Upper lobe of left lung (tissue), 6 donors: ENCODE data around the gene PGM2L1. TPM values are rescaled to one million over a fixed set of nuclear protein-coding genes. Genes with fewer than 3 reads are reported as not detected.
A peak's percentile ranks its signal among the peaks of the same experiment; 100 is the strongest.
"Not testable (repeated sequence)": the region's sequence is repeated elsewhere in the genome, so short reads cannot be mapped to it uniquely, and the experiment has no call there.

Experiments
- ATAC-seq, 2 donors: fragments of 200-7000 bp; cut with Tn5 transposase; one replicate each; pipeline ENCODE4 v1.9.1; 2022; ENCODE audit warnings: mild to moderate bottlenecking in 2 of 2, moderate library complexity in 2 of 2; ENCODE audit not compliant: low FRiP score in 2 of 2
- DNase-seq, 2 donors: peaks; one replicate each; pipeline ENCODE4 v3.0.0-alpha.2; 2019 to 2020
- H3K27ac ChIP-seq, 4 donors: fragments of 200-600 bp; sonication (generic); one replicate each; pipeline ENCODE4 v1.5.1; 2016 to 2019
- H3K27me3 ChIP-seq, 4 donors: fragments of 200-600 bp; sonication (generic); one replicate each; pipeline ENCODE4 v1.5.1; 2017 to 2019
- H3K36me3 ChIP-seq, 4 donors: fragments of 200-600 bp; sonication (generic); one replicate each; pipeline ENCODE4 v1.5.1; 2016 to 2019
- H3K4me1 ChIP-seq, 4 donors: fragments of 200-600 bp; sonication (generic); one replicate each; pipeline ENCODE4 v1.5.1; 2018 to 2019
- H3K4me3 ChIP-seq, 4 donors: fragments of 200-600 bp; sonication (generic); one replicate each; pipeline ENCODE4 v1.5.1; 2017 to 2019; ENCODE audit warnings: mild to moderate bottlenecking in 2 of 4, moderate library complexity in 1 of 4
- H3K9me3 ChIP-seq, 4 donors: fragments of 200-600 bp; sonication (generic); one replicate each; pipeline ENCODE4 v1.5.1; 2018 to 2019
- EP300 ChIP-seq, 4 donors: sonication (generic); formaldehyde crosslinking; IDR thresholded peaks; one replicate each; pipeline ENCODE4 v1.5.1; 2017; ENCODE audit warnings: antibody characterized with exemption in 4 of 4, control low read depth in 2 of 4
- POLR2A ChIP-seq, 4 donors: fragments of 450-650 bp; IDR thresholded peaks; one replicate each; pipeline ENCODE4 v1.5.1; 2016 to 2017; ENCODE audit warnings: antibody characterized with exemption in 4 of 4, mild to moderate bottlenecking in 2 of 4
- POLR2AphosphoS5 ChIP-seq, 2 donors: sonication (generic); formaldehyde crosslinking; IDR thresholded peaks; one replicate each; pipeline ENCODE4 v1.5.1; 2017; ENCODE audit warnings: antibody characterized with exemption in 2 of 2
- WGBS, 2 donors: methylation state at CpG; one replicate each; pipeline ENCODE4 v1.1.5; 2017 to 2018; 5-methylcytosine and 5-hydroxymethylcytosine counted together
- total RNA-seq, 6 donors: library from RNA; depleted of rRNA in 4 of 6; stranded (reverse); fragments of >200 nt in 4 of 6; gene quantifications; one replicate each; pipeline versions ENCODE4 v1.1.0 to v1.2.1, GENCODE V29; 2016 to 2021
- TF ChIP-seq, protein P1 (sequence below), 6 experiments: fragments of 450-650 bp in 4 of 6; fragments of 200-600 bp in 2 of 6; sonication (generic) in 2 of 6; IDR thresholded peaks; one replicate each; pipeline ENCODE4 v1.5.1; 2016 to 2019; ENCODE audit warnings: antibody characterized with exemption in 6 of 6
- donor health status: DM: no; HTN: no; CAD: no; lungs with moderate emphysema.
- donor health status: DM: no; HTN: yes; CAD: no; lungs with severe emphysema.

Gene PGM2L1
- total RNA-seq, 6 donors from 2014 or later, result 1.0 to 8.8 (median 5.8) TPM

DNA sequence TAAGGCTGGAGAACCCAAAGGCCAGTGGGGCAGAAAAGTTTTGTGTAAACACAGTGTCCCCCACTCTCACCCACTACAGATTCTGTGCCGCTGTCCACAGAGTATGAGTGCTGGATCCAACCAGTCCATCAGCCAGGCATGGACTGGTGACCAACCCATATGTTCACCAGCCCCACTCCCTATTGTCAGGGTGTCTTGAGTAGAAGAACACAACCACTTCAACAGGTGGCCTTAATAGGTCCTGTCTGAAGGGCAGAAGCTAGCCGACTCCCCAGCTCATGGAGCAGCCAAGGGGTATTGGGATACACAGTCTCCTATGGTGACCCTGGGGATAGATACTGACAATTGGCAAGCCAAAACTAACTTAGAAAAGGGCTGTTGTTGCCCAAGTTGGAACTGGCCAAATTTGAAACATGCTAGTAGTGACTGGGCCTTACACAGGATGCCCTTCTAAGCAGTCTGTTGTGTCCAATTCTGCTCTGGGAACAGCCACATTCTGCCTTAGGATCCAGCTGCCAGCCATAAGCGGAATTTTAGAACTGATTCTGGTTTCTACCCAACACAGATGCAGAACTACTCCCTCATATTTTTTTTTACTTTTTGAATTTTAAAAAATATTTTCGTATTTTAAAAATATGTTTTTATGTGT lies 19.8 kb upstream of the PGM2L1 start:
- WGBS, 2 donors, result 71% methylated on average over 4 of the region's 4 CpGs
- no peaks in the 10 kb centered on the region for H3K27me3 ChIP-seq
- TF ChIP-seq, protein P1, sequence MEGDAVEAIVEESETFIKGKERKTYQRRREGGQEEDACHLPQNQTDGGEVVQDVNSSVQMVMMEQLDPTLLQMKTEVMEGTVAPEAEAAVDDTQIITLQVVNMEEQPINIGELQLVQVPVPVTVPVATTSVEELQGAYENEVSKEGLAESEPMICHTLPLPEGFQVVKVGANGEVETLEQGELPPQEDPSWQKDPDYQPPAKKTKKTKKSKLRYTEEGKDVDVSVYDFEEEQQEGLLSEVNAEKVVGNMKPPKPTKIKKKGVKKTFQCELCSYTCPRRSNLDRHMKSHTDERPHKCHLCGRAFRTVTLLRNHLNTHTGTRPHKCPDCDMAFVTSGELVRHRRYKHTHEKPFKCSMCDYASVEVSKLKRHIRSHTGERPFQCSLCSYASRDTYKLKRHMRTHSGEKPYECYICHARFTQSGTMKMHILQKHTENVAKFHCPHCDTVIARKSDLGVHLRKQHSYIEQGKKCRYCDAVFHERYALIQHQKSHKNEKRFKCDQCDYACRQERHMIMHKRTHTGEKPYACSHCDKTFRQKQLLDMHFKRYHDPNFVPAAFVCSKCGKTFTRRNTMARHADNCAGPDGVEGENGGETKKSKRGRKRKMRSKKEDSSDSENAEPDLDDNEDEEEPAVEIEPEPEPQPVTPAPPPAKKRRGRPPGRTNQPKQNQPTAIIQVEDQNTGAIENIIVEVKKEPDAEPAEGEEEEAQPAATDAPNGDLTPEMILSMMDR (IDR thresholded peaks at IDR 0.05), result no peak
- TF ChIP-seq EP300 (IDR thresholded peaks at IDR 0.05) (no peak), POLR2A (IDR thresholded peaks at IDR 0.05) (no peak), POLR2AphosphoS5 (IDR thresholded peaks at IDR 0.05) (no peak)
- peaks cover 0 to 20% (median 6%) of the 10 kb centered on the region in 4 donors for H3K4me1 ChIP-seq
- H3K36me3 ChIP-seq, result no peaks in the 10 kb centered on the region
- ATAC-seq, result peak; percentile 38 to 67
- no peaks in the 10 kb centered on the region for H3K9me3 ChIP-seq
- H3K4me3 ChIP-seq, result no peak overlapping the region
- no peak for DNase-seq
- H3K27ac ChIP-seq, result peak overlapping the region in 2 of 4 donors; percentile 33 to 58

DNA sequence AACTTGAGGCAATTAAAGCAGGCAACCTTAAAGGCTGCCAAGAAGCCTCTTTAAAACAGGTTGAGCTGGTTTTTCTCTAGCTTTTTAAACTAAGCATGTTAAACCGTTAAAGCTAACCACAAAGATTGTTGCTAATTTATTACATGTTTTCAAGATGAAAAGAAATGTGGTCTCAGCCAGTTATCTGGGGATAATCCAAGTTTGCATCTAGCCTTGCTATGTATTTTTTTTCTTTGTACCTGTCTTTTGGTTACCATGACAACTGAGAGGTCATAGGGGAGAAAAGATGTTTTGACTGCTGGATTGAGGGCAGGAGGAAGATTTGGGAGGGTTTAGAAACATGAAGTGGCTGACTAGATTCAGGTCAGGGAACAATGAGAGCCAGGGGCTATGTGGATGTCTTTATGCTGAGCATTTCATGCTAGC lies 19.2 kb upstream of the PGM2L1 start:
- Histone ChIP-seq H3K27me3 (no peaks in the 10 kb centered on the region), H3K27ac (peak overlapping the region in 2 of 4 donors; percentile 33 to 58), H3K4me3 (no peak overlapping the region), H3K36me3 (no peaks in the 10 kb centered on the region), H3K4me1 (peaks cover 0 to 20% (median 6%) of the 10 kb centered on the region in 4 donors), H3K9me3 (no peaks in the 10 kb centered on the region)
- ATAC-seq, result peak in 1 of 2 donors; percentile 57
- no peak for DNase-seq
- 25 to 42% methylated on average over 1 of the region's 1 CpG for WGBS, 2 donors
- TF ChIP-seq POLR2A (IDR thresholded peaks at IDR 0.05), result no peak
- no peak for TF ChIP-seq EP300 (IDR thresholded peaks at IDR 0.05)
- TF ChIP-seq, protein P1 (IDR thresholded peaks at IDR 0.05), result no peak
- no peak for TF ChIP-seq POLR2AphosphoS5 (IDR thresholded peaks at IDR 0.05)

DNA sequence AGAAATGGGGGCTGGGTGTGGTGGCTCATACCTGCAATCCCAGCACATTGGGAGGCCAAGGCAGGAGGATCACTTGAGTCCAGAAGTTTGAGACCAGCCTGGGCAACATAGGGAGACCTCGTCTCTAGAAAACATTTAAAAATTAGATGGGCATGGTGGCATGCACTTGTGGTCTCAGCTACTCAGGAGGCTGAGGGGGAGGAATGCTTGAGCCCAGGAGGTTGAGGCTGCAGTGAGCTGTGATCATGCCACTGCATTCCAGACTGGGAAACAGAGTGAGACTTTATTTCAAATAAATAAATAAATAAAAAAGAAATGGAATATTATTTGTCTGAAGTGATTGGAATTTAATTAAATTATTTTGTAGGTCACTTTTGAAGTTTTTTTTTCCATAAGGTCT lies 18.7 kb upstream of the PGM2L1 start:
- not testable (repeated sequence) for ATAC-seq, H3K36me3 ChIP-seq, H3K4me3 ChIP-seq, H3K9me3 ChIP-seq, H3K27me3 ChIP-seq, DNase-seq
- WGBS, 2 donors, result 72 to 78% methylated on average over 1 of the region's 1 CpG
- H3K4me1 ChIP-seq, result peaks cover 0 to 20% (median 6%) of the 10 kb centered on the region in 4 donors
- H3K27ac ChIP-seq, result peak overlapping the region in 1 of 4 donors; percentile 5

DNA sequence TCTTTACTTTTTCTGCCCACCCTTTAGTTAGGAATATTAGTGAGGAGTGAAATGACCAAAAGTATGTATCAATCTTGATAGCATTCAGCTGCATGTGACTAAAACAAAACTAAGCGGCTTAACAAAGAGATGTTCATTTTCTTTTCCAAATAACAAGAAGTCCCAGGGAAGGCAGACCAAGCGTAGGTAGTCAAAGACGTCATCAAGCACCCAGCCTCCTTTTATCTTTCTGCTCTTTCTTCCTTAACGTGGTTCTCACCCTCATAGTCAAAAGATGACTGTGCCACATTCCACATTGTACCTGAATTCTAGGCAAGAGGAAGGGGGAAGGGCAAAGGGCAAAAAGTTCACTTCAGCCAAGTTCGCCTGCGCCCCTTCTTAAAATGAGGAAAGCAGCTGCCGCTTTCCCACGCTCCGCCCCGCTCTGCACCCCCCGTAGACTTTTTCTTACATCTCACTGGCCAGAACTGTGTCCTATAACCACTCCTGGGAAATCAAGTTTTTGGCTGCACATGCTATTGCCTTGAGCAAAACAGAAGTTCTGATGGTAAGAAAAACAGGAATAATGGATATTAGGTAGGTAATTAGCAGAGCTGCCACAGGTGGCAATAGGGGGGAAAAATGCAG lies 14.6 kb upstream of the PGM2L1 start:
- ATAC-seq, result no peak
- Histone ChIP-seq H3K27ac (no peak overlapping the region), H3K4me3 (no peak overlapping the region), H3K36me3 (no peaks in the 10 kb centered on the region), H3K4me1 (peaks cover 0 to 16% (median 5%) of the 10 kb centered on the region in 4 donors), H3K9me3 (no peaks in the 10 kb centered on the region), H3K27me3 (no peaks in the 10 kb centered on the region)
- WGBS, 2 donors, result 73 to 79% methylated on average over 11 of the region's 11 CpGs
- TF ChIP-seq, protein P1 (IDR thresholded peaks at IDR 0.05), result no peak
- TF ChIP-seq POLR2A (IDR thresholded peaks at IDR 0.05), result no peak
- no peak for TF ChIP-seq EP300 (IDR thresholded peaks at IDR 0.05)
- TF ChIP-seq POLR2AphosphoS5 (IDR thresholded peaks at IDR 0.05), result no peak
- DNase-seq, result peak in 1 of 2 donors; percentile 19

DNA sequence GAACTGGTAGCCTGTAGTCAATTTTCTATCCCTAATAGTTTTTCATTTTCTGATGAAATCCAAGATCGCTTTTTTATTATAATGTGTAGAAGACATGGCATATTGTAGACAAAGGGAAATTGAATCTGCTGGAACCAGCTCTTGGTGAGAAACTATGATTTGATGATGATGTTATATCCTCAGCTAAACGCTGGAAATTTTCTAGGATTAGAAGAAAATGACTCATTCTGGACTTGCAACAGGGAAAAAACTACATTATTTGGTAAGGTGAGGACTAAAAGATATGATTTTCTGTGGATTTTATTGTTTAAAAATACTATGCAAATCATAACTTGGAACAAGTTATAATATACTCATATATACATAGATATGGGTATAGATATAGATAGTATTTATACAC lies 14.1 kb upstream of the PGM2L1 start:
- 89 to 93% methylated on average over 2 of the region's 2 CpGs for WGBS, 2 donors
- Histone ChIP-seq H3K27ac (no peak overlapping the region), H3K36me3 (no peaks in the 10 kb centered on the region), H3K27me3 (no peaks in the 10 kb centered on the region), H3K4me3 (no peak overlapping the region), H3K4me1 (peaks cover 0 to 11% (median 3%) of the 10 kb centered on the region in 4 donors), H3K9me3 (no peaks in the 10 kb centered on the region)
- TF ChIP-seq, protein P1 (IDR thresholded peaks at IDR 0.05), result no peak
- TF ChIP-seq EP300 (IDR thresholded peaks at IDR 0.05) (no peak), POLR2AphosphoS5 (IDR thresholded peaks at IDR 0.05) (no peak), POLR2A (IDR thresholded peaks at IDR 0.05) (no peak)
- ATAC-seq (no peak), DNase-seq (no peak)
